ENCODE results near the gene GREB1. TPM values are rescaled to one million over a fixed set of nuclear protein-coding genes. Genes with fewer than 3 reads are reported as not detected.

The GREB1 gene
- total and polyA plus RNA-seq, 2 experiments from 2014 or later: 12.0 to 35.0 TPM

- ATAC-seq (no peak), DNase-seq (ENCODE audit: low spot score) (no peak)
- Histone ChIP-seq H3K79me2 (replicated peaks; ENCODE audit: insufficient read depth) (no peaks in the 10 kb centered on the region), H3K4me3 (no peak overlapping the region), H3K27me3 (ENCODE audit: insufficient read depth) (no peaks in the 10 kb centered on the region), H3K9me2 (ENCODE audit: insufficient read depth) (no peaks in the 10 kb centered on the region), H4K20me1 (replicated peaks; ENCODE audit: insufficient read depth) (no peaks in the 10 kb centered on the region; the same call in 1 of the 2 replicates), H3F3A (replicated peaks; ENCODE audit: low read depth) (no peaks in the 10 kb centered on the region), H3K36me3 (ENCODE audit: insufficient read depth) (no peaks in the 10 kb centered on the region), H3K27ac (ENCODE audit: low read depth) (no peak overlapping the region), H3K4me1 (ENCODE audit: insufficient read depth) (peaks cover 13% of the 10 kb centered on the region; the same call in 1 of the 2 replicates), H2AFZ (no peak overlapping the region; the same call in 1 of the 2 replicates), H3K4me2 (no peak overlapping the region)
- H3K36me3 Mint-ChIP-seq (ENCODE audit: low read depth): no peaks in the 10 kb centered on the region; the same call in 2 of the 3 replicates
- H3K27me3 Mint-ChIP-seq (ENCODE audit: insufficient read depth, low read depth, poor library complexity): peaks cover 19% of the 10 kb centered on the region
- H3K27ac Mint-ChIP-seq: no peak overlapping the region
- no peak for TF ChIP-seq NANOG (IDR thresholded peaks at IDR 0.05; ENCODE audit: borderline replicate concordance)
- TF ChIP-seq, protein P1, sequence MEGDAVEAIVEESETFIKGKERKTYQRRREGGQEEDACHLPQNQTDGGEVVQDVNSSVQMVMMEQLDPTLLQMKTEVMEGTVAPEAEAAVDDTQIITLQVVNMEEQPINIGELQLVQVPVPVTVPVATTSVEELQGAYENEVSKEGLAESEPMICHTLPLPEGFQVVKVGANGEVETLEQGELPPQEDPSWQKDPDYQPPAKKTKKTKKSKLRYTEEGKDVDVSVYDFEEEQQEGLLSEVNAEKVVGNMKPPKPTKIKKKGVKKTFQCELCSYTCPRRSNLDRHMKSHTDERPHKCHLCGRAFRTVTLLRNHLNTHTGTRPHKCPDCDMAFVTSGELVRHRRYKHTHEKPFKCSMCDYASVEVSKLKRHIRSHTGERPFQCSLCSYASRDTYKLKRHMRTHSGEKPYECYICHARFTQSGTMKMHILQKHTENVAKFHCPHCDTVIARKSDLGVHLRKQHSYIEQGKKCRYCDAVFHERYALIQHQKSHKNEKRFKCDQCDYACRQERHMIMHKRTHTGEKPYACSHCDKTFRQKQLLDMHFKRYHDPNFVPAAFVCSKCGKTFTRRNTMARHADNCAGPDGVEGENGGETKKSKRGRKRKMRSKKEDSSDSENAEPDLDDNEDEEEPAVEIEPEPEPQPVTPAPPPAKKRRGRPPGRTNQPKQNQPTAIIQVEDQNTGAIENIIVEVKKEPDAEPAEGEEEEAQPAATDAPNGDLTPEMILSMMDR (conservative IDR thresholded peaks at IDR 0.05; ENCODE audit: low read depth in 2 of 2): no peak
- TF ChIP-seq JUNB (IDR thresholded peaks at IDR 0.05; ENCODE audit: unreplicated experiment): no peak
- TF ChIP-seq ZNF114 (CRISPR knock-in tag; IDR thresholded peaks at IDR 0.05): no peak
- TF ChIP-seq REST (IDR thresholded peaks at IDR 0.05; ENCODE audit: unreplicated experiment): no peak
- TF ChIP-seq EZH2phosphoT487 (IDR thresholded peaks at IDR 0.05; ENCODE audit: unreplicated experiment): no peak
- TF ChIP-seq, protein P2, sequence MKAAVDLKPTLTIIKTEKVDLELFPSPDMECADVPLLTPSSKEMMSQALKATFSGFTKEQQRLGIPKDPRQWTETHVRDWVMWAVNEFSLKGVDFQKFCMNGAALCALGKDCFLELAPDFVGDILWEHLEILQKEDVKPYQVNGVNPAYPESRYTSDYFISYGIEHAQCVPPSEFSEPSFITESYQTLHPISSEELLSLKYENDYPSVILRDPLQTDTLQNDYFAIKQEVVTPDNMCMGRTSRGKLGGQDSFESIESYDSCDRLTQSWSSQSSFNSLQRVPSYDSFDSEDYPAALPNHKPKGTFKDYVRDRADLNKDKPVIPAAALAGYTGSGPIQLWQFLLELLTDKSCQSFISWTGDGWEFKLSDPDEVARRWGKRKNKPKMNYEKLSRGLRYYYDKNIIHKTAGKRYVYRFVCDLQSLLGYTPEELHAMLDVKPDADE (IDR thresholded peaks at IDR 0.05): no peak
- TF ChIP-seq CREB1 (CRISPR knock-in tag; IDR thresholded peaks at IDR 0.05; ENCODE audit: low read depth): no peak
- TF ChIP-seq, protein P3, sequence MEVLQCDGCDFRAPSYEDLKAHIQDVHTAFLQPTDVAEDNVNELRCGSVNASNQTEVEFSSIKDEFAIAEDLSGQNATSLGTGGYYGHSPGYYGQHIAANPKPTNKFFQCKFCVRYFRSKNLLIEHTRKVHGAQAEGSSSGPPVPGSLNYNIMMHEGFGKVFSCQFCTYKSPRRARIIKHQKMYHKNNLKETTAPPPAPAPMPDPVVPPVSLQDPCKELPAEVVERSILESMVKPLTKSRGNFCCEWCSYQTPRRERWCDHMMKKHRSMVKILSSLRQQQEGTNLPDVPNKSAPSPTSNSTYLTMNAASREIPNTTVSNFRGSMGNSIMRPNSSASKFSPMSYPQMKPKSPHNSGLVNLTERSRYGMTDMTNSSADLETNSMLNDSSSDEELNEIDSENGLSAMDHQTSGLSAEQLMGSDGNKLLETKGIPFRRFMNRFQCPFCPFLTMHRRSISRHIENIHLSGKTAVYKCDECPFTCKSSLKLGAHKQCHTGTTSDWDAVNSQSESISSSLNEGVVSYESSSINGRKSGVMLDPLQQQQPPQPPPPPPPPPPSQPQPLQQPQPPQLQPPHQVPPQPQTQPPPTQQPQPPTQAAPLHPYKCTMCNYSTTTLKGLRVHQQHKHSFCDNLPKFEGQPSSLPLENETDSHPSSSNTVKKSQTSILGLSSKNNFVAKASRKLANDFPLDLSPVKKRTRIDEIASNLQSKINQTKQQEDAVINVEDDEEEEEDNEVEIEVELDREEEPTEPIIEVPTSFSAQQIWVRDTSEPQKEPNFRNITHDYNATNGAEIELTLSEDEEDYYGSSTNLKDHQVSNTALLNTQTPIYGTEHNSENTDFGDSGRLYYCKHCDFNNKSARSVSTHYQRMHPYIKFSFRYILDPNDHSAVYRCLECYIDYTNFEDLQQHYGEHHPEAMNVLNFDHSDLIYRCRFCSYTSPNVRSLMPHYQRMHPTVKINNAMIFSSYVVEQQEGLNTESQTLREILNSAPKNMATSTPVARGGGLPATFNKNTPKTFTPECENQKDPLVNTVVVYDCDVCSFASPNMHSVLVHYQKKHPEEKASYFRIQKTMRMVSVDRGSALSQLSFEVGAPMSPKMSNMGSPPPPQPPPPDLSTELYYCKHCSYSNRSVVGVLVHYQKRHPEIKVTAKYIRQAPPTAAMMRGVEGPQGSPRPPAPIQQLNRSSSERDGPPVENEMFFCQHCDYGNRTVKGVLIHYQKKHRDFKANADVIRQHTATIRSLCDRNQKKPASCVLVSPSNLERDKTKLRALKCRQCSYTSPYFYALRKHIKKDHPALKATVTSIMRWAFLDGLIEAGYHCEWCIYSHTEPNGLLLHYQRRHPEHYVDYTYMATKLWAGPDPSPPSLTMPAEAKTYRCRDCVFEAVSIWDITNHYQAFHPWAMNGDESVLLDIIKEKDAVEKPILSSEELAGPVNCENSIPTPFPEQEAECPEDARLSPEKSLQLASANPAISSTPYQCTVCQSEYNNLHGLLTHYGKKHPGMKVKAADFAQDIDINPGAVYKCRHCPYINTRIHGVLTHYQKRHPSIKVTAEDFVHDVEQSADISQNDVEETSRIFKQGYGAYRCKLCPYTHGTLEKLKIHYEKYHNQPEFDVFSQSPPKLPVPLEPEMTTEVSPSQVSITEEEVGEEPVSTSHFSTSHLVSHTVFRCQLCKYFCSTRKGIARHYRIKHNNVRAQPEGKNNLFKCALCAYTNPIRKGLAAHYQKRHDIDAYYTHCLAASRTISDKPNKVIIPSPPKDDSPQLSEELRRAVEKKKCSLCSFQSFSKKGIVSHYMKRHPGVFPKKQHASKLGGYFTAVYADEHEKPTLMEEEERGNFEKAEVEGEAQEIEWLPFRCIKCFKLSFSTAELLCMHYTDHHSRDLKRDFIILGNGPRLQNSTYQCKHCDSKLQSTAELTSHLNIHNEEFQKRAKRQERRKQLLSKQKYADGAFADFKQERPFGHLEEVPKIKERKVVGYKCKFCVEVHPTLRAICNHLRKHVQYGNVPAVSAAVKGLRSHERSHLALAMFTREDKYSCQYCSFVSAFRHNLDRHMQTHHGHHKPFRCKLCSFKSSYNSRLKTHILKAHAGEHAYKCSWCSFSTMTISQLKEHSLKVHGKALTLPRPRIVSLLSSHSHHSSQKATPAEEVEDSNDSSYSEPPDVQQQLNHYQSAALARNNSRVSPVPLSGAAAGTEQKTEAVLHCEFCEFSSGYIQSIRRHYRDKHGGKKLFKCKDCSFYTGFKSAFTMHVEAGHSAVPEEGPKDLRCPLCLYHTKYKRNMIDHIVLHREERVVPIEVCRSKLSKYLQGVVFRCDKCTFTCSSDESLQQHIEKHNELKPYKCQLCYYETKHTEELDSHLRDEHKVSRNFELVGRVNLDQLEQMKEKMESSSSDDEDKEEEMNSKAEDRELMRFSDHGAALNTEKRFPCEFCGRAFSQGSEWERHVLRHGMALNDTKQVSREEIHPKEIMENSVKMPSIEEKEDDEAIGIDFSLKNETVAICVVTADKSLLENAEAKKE (CRISPR knock-in tag; IDR thresholded peaks at IDR 0.05): no peak
- no peak for TF ChIP-seq ZNF331 (CRISPR knock-in tag; IDR thresholded peaks at IDR 0.05; ENCODE audit: low read depth)
- TF ChIP-seq STAT1 (IDR thresholded peaks at IDR 0.05; ENCODE audit: unreplicated experiment): no peak
- no peak for TF ChIP-seq POLR2AphosphoS5 (IDR thresholded peaks at IDR 0.05; ENCODE audit: low read depth)
- TF ChIP-seq EZH2 (IDR thresholded peaks at IDR 0.05; ENCODE audit: low read depth, unreplicated experiment): no peak
- peaks cover 52% of the 10 kb centered on the region for H3K4me1 Mint-ChIP-seq
- no peak overlapping the region for H3K4me3 Mint-ChIP-seq
- H3K9me3 Mint-ChIP-seq: no peaks in the 10 kb centered on the region
These were observed 144.6 kb downstream of the GREB1 start for GRCh38 chr2:11678306-11678960.
